GM18858 (cell line): ENCODE measurements around the gene THPO.

Experiments
- ATAC-seq: cut with Tn5 transposase; IDR thresholded peaks from one replicate; pipeline ENCODE4 v1.9.1; 2021; ENCODE audit not compliant: unreplicated experiment

Gene THPO

GRCh38 chr3:184335661-184336546, 42.1 kb downstream of the THPO start:
- ATAC-seq, result peak; percentile 61

GRCh38 chr3:184335291-184335660, 42.7 kb downstream of the THPO start:
- ATAC-seq, result peak; percentile 18

GRCh38 chr3:184334470-184335158, 43.4 kb downstream of the THPO start:
- ATAC-seq, result no peak

GRCh38 chr3:184333700-184334099, 44.3 kb downstream of the THPO start:
- no peak for ATAC-seq

- no peak for ATAC-seq
Measured at GRCh38 chr3:184333190-184333589, 44.8 kb downstream of the THPO start.

GRCh38 chr3:184332370-184333090, 45.5 kb downstream of the THPO start:
- no peak for ATAC-seq

GRCh38 chr3:184328516-184328915, 49.5 kb downstream of the THPO start:
- ATAC-seq, result no peak

- ATAC-seq, result no peak
Measured at GRCh38 chr3:184327171-184327570, 50.8 kb downstream of the THPO start.

- ATAC-seq, result no peak
Measured at GRCh38 chr3:184325715-184326369, 52.2 kb downstream of the THPO start.

- no peak for ATAC-seq
Measured at GRCh38 chr3:184325269-184325668, 52.7 kb downstream of the THPO start.

GRCh38 chr3:184323696-184324095, 54.3 kb downstream of the THPO start:
- no peak for ATAC-seq

GRCh38 chr3:184322731-184323487, 55.1 kb downstream of the THPO start:
- no peak for ATAC-seq
